Fibroblast of the aortic adventitia (primary cell): Measurements from ENCODE around the gene DEPDC4. TPM values are rescaled to one million over a fixed set of nuclear protein-coding genes. Genes with fewer than 3 reads are reported as not detected.

Experiments
- DNase-seq: peaks from one replicate; pipeline ENCODE4 v3.0.0-alpha.2; 2010; ENCODE audit warnings: low read depth
- H3K4me3 ChIP-seq: 2 replicates; pipeline ENCODE4 v1.5.1; 2011; ENCODE audit warnings: low read depth, mild to moderate bottlenecking, control low read depth, low read length, moderate library complexity
- CTCF ChIP-seq: IDR thresholded peaks from 2 replicates; pipeline ENCODE4 v1.5.1; 2011; ENCODE audit warnings: mild to moderate bottlenecking, low read length, control low read depth, inconsistent platforms; ENCODE audit not compliant: insufficient read depth
- total RNA-seq: library from RNA; depleted of rRNA; stranded (reverse); fragments of >200 nt; gene quantifications from 2 replicates; pipeline ENCODE4 v1.2.3, GENCODE V29; 2012; ENCODE audit warnings: low replicate concordance

The DEPDC4 gene
- total RNA-seq, 1 donor = 5.9 TPM

GRCh38 chr12:100258127-100258526 is 8.8 kb downstream of the DEPDC4 start:
- TF ChIP-seq CTCF = no peak
- no peak overlapping the region for H3K4me3 ChIP-seq
- no peak for DNase-seq

GRCh38 chr12:100254876-100255275 is 12.0 kb downstream of the DEPDC4 start:
- no peak for DNase-seq
- H3K4me3 ChIP-seq = no peak overlapping the region
- TF ChIP-seq CTCF = no peak

- no peak for TF ChIP-seq CTCF
- H3K4me3 ChIP-seq = no peak overlapping the region
- no peak for DNase-seq
Observed at GRCh38 chr12:100253437-100253836, 13.4 kb downstream of the DEPDC4 start.

GRCh38 chr12:100251917-100252316 is 15.0 kb downstream of the DEPDC4 start:
- no peak for DNase-seq
- no peak overlapping the region for H3K4me3 ChIP-seq
- no peak for TF ChIP-seq CTCF

GRCh38 chr12:100249941-100250340 is 16.9 kb downstream of the DEPDC4 start:
- no peak for DNase-seq
- TF ChIP-seq CTCF = no peak
- no peak overlapping the region for H3K4me3 ChIP-seq

GRCh38 chr12:100248886-100249285 is 18.0 kb downstream of the DEPDC4 start:
- TF ChIP-seq CTCF = no peak
- peak; percentile 20 for DNase-seq

GRCh38 chr12:100247765-100248164 is 19.1 kb downstream of the DEPDC4 start:
- DNase-seq = no peak
- H3K4me3 ChIP-seq = no peak overlapping the region
- TF ChIP-seq CTCF = no peak

More at GRCh38 chr12:100248886-100249285, 18.0 kb downstream of the DEPDC4 start:
- H3K4me3 ChIP-seq = no peak overlapping the region
